ENCODE data around the gene VSIG10L. TPM values are rescaled to one million over a fixed set of nuclear protein-coding genes. Genes with fewer than 3 reads are reported as not detected.

VSIG10L gene
- polyA plus RNA-seq, 6 donors from 2014 or later = 0.40 to 1.3 (median 0.84) TPM; not detected in 1

DNA sequence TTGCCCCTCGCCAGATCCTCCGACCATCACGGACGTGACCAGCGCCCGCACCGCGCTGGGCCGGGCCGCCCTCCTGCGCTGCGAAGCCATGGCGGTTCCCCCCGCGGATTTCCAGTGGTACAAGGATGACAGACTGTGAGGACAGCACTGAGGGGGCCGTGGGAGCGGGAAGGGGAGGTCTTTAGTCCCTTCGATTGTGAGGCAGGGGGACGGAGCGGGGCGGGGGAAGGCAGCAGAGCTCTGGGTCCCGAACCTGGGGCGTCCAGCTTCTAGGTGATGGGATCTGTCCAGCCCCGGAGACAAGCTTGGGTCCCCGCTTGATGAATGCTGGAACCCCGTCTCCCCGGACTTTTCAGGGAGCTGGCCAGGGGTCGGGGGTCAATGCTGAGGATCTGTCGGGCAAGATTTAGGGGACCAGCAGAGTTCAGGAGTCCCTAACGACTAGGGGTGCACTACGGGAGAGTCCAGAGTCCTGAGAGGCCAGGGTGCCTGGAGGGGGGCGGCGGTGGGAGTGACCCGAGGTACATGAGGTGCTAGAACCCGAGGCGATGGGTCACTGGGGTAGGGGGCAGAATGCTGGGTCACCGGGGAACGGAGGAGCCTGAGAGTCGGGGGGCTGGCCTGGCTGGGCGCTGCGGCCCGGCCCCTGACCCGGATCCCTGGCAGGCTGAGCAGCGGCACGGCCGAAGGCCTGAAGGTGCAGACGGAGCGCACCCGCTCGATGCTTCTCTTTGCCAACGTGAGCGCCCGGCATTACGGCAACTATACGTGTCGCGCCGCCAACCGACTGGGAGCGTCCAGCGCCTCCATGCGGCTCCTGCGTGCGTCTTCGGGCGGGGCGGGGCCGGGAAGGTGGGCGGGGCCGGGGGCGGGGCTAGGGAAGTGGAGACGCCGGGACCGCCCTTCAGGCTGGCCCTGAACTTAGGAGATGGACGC lies 14.6 kb downstream of the VSIG10L start:
- Mint-ChIP-seq H3K27ac (peak overlapping the region in 1 of 6 donors; percentile 65), H3K27me3 (peaks cover 52 to 93% (median 88%) of the 10 kb centered on the region in 3 donors), H3K9me3 (peaks cover 4 to 18% (median 5%) of the 10 kb centered on the region in 7 donors), H3K36me3 (peaks cover 13 to 25% of the 10 kb centered on the region in 2 donors), H3K4me3 (peak overlapping the region in 6 of 8 donors; percentile 37 to 75 (median 64)), H3K4me1 (peaks cover 8 to 9% (median 8%) of the 10 kb centered on the region in 3 donors)
- DNase-seq = peak; percentile 12
- ATAC-seq (ENCODE audit: low read depth in 2 of 2) = peak; percentile 67 to 71

DNA sequence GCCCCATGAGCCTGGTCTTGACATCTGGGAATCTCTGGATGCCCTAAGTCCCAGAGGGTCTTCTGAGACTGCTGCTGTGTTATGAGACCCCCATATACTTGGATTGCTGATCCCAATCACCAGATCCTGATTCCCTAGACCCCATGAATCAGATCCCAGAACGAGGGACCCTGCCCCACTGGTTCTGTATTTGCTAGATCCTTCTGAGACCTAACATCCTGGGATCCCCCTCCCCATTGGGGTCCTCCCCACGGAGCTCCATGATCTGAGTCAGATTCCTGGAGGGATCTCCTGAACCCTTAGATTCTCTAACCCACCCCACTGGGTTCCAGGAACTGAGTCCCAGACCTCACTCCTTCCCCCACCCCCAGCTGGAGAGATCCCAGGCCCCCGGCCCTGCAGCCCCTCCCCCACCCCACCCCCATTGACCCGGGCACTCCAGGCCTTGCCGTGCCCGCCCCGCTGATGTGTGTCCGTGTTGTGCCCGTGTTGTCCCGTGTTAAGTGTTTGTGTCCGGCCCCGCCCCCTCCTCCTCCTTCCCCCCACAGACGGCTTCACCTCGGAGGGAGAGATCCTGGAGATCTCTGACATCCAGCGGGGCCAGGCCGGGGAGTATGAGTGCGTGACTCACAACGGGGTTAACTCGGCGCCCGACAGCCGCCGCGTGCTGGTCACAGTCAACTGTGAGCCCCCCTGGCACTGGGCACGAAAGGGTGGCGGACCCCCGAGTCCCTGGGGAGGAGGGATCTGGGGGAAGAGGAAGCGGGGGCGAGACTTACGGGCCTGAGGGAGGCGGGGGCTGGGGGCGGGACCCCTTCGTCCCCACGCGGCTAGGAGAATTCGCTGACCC lies 15.5 kb downstream of the VSIG10L start:
- Mint-ChIP-seq H3K9me3 (peaks cover 4 to 18% (median 6%) of the 10 kb centered on the region in 7 donors), H3K27ac (peak overlapping the region in 1 of 6 donors; percentile 63), H3K27me3 (peaks cover 47 to 93% (median 88%) of the 10 kb centered on the region in 3 donors), H3K4me1 (peaks cover 8 to 9% (median 8%) of the 10 kb centered on the region in 3 donors), H3K36me3 (peaks cover 8 to 18% of the 10 kb centered on the region in 2 donors), H3K4me3 (peak overlapping the region in 4 of 8 donors; percentile 37 to 46 (median 42))
- DNase-seq = no peak
- ATAC-seq (ENCODE audit: low read depth in 2 of 2) = no peak

DNA sequence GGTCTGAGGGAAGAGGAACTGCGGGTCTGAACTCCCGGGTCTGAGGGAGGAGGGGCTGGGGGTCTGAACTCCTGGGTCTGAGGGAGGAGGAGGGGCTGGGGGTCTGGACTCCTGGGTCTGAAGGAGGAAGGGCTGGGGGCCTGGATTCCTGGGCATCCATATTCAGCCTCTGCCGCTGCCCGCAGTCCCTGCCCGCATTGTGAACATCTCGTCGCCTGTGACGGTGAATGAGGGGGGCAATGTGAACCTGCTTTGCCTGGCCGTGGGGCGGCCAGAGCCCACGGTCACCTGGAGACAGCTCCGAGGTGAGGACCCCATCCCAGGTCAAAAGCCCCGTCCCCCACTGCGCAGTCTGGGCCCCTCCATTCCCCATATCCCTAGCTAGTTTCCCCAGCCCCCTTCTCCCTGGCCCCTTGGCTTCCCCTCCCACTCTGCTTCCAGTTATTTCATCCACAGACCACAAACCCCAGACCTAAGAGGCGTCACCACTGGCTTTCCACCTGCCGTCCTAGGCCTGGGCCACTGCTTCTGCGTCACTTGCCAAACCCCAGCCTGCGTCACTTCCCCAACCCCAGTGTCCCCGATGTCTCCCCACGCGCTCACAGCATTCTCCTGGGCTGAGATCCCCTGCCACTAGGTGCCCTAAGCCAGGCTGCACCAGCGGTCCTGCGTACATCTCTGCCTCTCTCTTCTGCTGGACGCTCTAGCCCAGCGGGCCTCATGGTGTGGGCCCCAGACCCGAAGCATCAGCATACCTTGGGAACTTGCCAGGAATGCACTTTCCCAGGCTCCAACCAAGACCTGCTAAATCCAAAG lies 16.6 kb downstream of the VSIG10L start:
- peaks cover under 1 to 17% of the 10 kb centered on the region in 2 donors for H3K36me3 Mint-ChIP-seq
- no peak for DNase-seq
- ATAC-seq (ENCODE audit: low read depth in 2 of 2) = peak; percentile 45 to 60
- peak overlapping the region in 2 of 8 donors; percentile 44 to 46 for H3K4me3 Mint-ChIP-seq
- peak overlapping the region in 1 of 6 donors; percentile 7 for H3K27ac Mint-ChIP-seq
- peaks cover 47 to 88% (median 83%) of the 10 kb centered on the region in 3 donors for H3K27me3 Mint-ChIP-seq
- peaks cover 8 to 9% (median 8%) of the 10 kb centered on the region in 3 donors for H3K4me1 Mint-ChIP-seq
- H3K9me3 Mint-ChIP-seq = peaks cover under 1 to 7% (median 4%) of the 10 kb centered on the region in 7 donors

DNA sequence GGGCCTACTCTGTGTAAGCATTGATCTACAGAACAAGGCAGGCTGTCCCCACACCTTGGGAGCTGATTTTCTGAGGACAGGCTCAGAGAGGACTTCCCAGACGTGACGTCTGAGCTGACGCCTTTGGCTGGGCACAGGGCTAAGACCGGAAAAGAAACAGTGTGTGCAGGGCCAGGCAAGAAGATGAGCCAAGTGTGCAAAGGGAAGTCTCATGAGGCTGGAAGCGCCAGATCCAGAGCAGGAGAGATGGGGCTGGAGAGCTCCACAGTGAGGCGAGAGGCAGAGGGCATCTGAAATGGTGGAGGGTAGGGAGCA lies 17.8 kb downstream of the VSIG10L start:
- H3K36me3 Mint-ChIP-seq = peaks cover 0 to 17% of the 10 kb centered on the region in 2 donors
- peaks cover 45 to 86% (median 80%) of the 10 kb centered on the region in 3 donors for H3K27me3 Mint-ChIP-seq
- DNase-seq = no peak
- no peak for ATAC-seq (ENCODE audit: low read depth in 2 of 2)
- no peak overlapping the region for H3K27ac Mint-ChIP-seq
- H3K4me1 Mint-ChIP-seq = peaks cover 4 to 8% (median 8%) of the 10 kb centered on the region in 3 donors
- H3K9me3 Mint-ChIP-seq = peaks cover under 1 to 7% (median 4%) of the 10 kb centered on the region in 7 donors
- H3K4me3 Mint-ChIP-seq = no peak overlapping the region

DNA sequence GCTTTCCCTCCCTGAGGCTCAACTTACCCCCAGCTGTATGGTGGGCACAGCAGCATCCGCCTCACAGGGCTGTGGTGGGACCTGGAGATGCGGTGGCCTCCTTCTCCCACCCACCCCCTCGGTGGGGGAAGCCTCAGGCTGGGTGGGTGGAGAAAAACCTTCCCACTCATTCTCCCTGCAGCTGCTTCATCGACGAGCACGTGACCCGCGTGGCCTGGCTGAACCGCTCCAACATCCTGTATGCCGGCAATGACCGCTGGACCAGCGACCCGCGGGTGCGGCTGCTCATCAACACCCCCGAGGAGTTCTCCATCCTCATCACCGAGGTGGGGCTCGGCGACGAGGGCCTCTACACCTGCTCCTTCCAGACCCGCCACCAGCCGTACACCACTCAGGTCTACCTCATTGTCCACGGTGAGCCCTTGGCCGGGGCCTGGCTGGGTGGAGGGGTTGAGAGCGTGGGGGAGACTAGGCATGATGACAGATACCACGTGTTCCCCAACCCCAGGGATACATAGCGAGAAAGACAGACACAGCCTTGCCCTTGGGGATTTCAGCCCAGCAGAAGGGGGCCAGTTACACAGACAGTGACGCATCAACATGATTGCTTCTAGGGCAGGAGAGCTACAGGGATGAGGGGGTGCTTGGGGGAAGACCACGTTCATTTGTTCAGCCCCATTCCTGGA lies 18.3 kb downstream of the VSIG10L start:
- no peak for DNase-seq
- H3K27me3 Mint-ChIP-seq = peaks cover 47 to 84% (median 77%) of the 10 kb centered on the region in 3 donors
- no peak for ATAC-seq (ENCODE audit: low read depth in 2 of 2)
- H3K4me1 Mint-ChIP-seq = peaks cover 4 to 8% (median 8%) of the 10 kb centered on the region in 3 donors
- H3K27ac Mint-ChIP-seq = peak overlapping the region in 1 of 6 donors; percentile 25
- peaks cover 2 to 7% (median 4%) of the 10 kb centered on the region in 7 donors for H3K9me3 Mint-ChIP-seq
- H3K36me3 Mint-ChIP-seq = peaks cover 0 to 17% of the 10 kb centered on the region in 2 donors
- H3K4me3 Mint-ChIP-seq = no peak overlapping the region

GRCh38 chr19:51321799-51322198 lies 20.1 kb downstream of the VSIG10L start:
- Mint-ChIP-seq H3K4me1 (peaks cover 0 to 1% (median 0%) of the 10 kb centered on the region in 3 donors), H3K27me3 (peaks cover 42 to 70% (median 65%) of the 10 kb centered on the region in 3 donors), H3K27ac (peak overlapping the region in 1 of 6 donors; percentile 49), H3K9me3 (peaks cover 1 to 6% (median 4%) of the 10 kb centered on the region in 7 donors), H3K36me3 (peaks cover 0 to 10% of the 10 kb centered on the region in 2 donors), H3K4me3 (no peak overlapping the region)
- DNase-seq (no peak), ATAC-seq (ENCODE audit: low read depth in 2 of 2) (no peak)

DNA sequence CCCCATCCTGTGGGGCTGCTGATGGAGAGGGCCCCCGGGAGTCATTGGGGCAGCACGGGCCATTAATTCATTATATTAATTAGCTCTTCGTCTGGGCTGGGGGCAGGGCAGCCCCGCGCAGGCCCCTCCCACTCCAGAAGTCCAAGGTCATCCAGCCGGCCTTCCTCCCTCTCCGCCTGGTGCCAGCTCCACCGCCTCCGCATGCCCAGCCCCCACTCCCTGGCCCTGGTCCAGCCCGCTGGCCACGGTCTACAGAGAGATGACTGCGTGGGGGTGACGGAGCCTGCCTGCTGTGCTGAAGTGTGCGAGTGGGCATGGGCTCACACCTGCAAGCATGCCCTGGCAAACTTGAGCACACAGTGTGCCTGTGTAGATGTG lies 21.7 kb downstream of the VSIG10L start:
- DNase-seq = no peak
- peaks cover 44 to 58% (median 58%) of the 10 kb centered on the region in 3 donors for H3K27me3 Mint-ChIP-seq
- ATAC-seq (ENCODE audit: low read depth in 2 of 2) = no peak
- no peak overlapping the region for H3K27ac Mint-ChIP-seq
- H3K36me3 Mint-ChIP-seq = peaks cover 3 to 14% of the 10 kb centered on the region in 2 donors
- H3K9me3 Mint-ChIP-seq = peaks cover 1 to 8% (median 4%) of the 10 kb centered on the region in 7 donors
- no peaks in the 10 kb centered on the region for H3K4me1 Mint-ChIP-seq
- no peak overlapping the region for H3K4me3 Mint-ChIP-seq

DNA sequence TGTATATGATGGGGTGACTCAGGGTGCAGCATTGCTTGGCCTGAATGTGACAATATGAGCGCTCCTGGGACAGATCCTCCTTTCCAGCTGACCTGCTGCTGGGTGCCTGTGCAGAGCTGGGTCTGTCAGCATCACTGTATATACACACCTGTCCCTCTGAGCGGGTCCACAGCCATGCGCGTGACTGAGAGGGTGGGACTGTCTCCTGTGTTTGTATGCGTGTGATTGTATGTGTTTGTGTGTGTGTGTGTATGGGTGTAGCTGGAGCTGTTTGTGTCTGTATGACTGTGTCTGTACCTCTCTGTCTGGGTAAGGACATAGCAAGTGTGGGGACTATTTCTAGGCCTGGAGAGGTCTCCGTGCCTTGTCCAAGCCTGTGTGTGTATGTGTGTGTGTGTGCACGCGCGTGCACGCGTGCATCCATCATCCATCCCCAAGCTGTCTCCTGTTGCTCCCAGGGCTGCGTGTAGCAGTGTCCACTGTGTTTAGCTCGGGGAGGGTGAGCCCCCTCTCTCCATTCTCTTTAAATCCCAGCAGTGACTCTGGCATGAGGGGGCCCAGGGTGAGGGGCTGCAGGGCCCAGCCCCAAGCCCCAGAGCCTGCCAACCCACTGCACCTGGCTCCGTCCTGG lies 22.2 kb downstream of the VSIG10L start:
- Mint-ChIP-seq H3K9me3 (peaks cover 1 to 13% (median 6%) of the 10 kb centered on the region in 7 donors), H3K27me3 (peaks cover 45 to 58% (median 58%) of the 10 kb centered on the region in 3 donors), H3K36me3 (peaks cover 5 to 19% of the 10 kb centered on the region in 2 donors), H3K4me3 (no peak overlapping the region), H3K4me1 (no peaks in the 10 kb centered on the region), H3K27ac (no peak overlapping the region)
- no peak for DNase-seq
- no peak for ATAC-seq (ENCODE audit: low read depth in 2 of 2)

GRCh38 chr19:51318687-51319648 lies 23.0 kb downstream of the VSIG10L start:
- Mint-ChIP-seq H3K27me3 (peaks cover 41 to 57% (median 54%) of the 10 kb centered on the region in 3 donors), H3K9me3 (peaks cover 3 to 17% (median 8%) of the 10 kb centered on the region in 7 donors), H3K36me3 (peaks cover 5 to 21% of the 10 kb centered on the region in 2 donors), H3K4me1 (peaks cover 0 to 7% (median 3%) of the 10 kb centered on the region in 3 donors), H3K4me3 (no peak overlapping the region), H3K27ac (no peak overlapping the region)
- ATAC-seq (ENCODE audit: low read depth in 2 of 2) = no peak
- DNase-seq = no peak

- DNase-seq = no peak
- ATAC-seq (ENCODE audit: low read depth in 2 of 2) = no peak
- peaks cover 4 to 17% (median 8%) of the 10 kb centered on the region in 7 donors for H3K9me3 Mint-ChIP-seq
- H3K27ac Mint-ChIP-seq = peak overlapping the region in 1 of 6 donors; percentile 35
- no peak overlapping the region for H3K4me3 Mint-ChIP-seq
- H3K4me1 Mint-ChIP-seq = peaks cover 4 to 13% (median 12%) of the 10 kb centered on the region in 3 donors
- peaks cover 5 to 20% of the 10 kb centered on the region in 2 donors for H3K36me3 Mint-ChIP-seq
- peaks cover 46 to 57% (median 52%) of the 10 kb centered on the region in 3 donors for H3K27me3 Mint-ChIP-seq
Observed at GRCh38 chr19:51317968-51318367, 24.0 kb downstream of the VSIG10L start.

DNA sequence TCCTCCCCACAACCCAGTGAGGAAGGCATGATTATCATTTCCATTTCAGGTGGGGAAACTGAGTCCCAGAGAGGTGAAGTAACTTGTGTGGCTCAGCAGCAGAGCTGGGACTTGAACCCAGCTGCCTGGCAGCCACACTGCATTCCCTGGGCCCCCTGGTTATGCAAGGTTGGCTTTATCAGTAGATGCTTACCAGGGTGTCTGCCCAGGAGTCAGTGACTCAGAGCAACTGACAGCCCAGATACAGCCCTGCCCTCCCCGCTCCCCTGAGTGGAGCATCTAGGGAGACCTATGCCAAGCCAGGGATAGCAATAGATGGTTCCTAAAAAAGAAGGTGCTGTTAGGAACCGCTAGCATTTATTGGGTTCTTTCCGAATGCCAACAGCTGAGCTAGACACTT lies 24.6 kb downstream of the VSIG10L start:
- H3K36me3 Mint-ChIP-seq = peaks cover 5 to 14% of the 10 kb centered on the region in 2 donors
- H3K4me3 Mint-ChIP-seq = no peak overlapping the region
- H3K9me3 Mint-ChIP-seq = peaks cover 1 to 17% (median 8%) of the 10 kb centered on the region in 7 donors
- H3K27me3 Mint-ChIP-seq = peaks cover 45 to 55% (median 52%) of the 10 kb centered on the region in 3 donors
- H3K4me1 Mint-ChIP-seq = peaks cover 6 to 14% (median 14%) of the 10 kb centered on the region in 3 donors
- H3K27ac Mint-ChIP-seq = peak overlapping the region in 1 of 6 donors; percentile 76
- DNase-seq = no peak
- ATAC-seq (ENCODE audit: low read depth in 2 of 2) = no peak
